ENCODE results near the gene SERPINB5.

- TF ChIP-seq EZH2 (IDR thresholded peaks at IDR 0.05; ENCODE audit: low read depth) (no peak), CTCF (conservative IDR thresholded peaks at IDR 0.05) (no peak)
These were observed 43.4 kb downstream of the SERPINB5 start for GRCh38 chr18:63520053-63520685.
